Astrocyte (in vitro differentiated cells and primary cell): ENCODE results near the gene HTT-AS. TPM values are rescaled to one million over a fixed set of nuclear protein-coding genes. Genes with fewer than 3 reads are reported as not detected.

Source experiments
- DNase-seq: peaks from one replicate; pipeline ENCODE4 v3.0.0-alpha.2; 2010; ENCODE audit warnings: low read depth
- FAIRE-seq: peaks from 2 replicates; lab custom pipeline; 2011; peaks lifted over from hg19 to GRCh38; lab: Jason Lieb, UNC
- H2AFZ ChIP-seq: 2 replicates; pipeline ENCODE4 v1.6.0; 2012; ENCODE audit warnings: low read depth, low read length, inconsistent platforms
- H3K27ac ChIP-seq: 2 replicates; pipeline ENCODE4 v1.5.1; 2011; ENCODE audit warnings: low read depth, low read length, inconsistent platforms
- H3K27me3 ChIP-seq: 2 replicates; pipeline ENCODE4 v1.6.0; 2011; ENCODE audit warnings: low read length, inconsistent platforms; ENCODE audit not compliant: insufficient read depth
- H3K36me3 ChIP-seq: 2 replicates; pipeline ENCODE4 v1.5.1; 2011; ENCODE audit warnings: low read length, inconsistent platforms; ENCODE audit not compliant: insufficient read depth
- H3K4me1 ChIP-seq: 2 replicates; pipeline ENCODE4 v1.5.1; 2011; ENCODE audit warnings: low read length, inconsistent platforms; ENCODE audit not compliant: insufficient read depth
- H3K4me2 ChIP-seq: 2 replicates; pipeline ENCODE4 v1.6.0; 2012; ENCODE audit warnings: low read length, inconsistent platforms
- H3K4me3 ChIP-seq: 2 replicates; pipeline ENCODE4 v1.5.1; 2011; ENCODE audit warnings: low read depth, mild to moderate bottlenecking, low read length, inconsistent platforms; ENCODE audit not compliant: insufficient read depth
- H3K79me2 ChIP-seq: 2 replicates; pipeline ENCODE4 v1.6.0; 2012; ENCODE audit warnings: mild to moderate bottlenecking, low read length, inconsistent platforms; ENCODE audit not compliant: insufficient read depth
- H3K9ac ChIP-seq: 2 replicates; pipeline ENCODE4 v1.6.0; 2012; ENCODE audit warnings: mild to moderate bottlenecking, low read length, inconsistent platforms
- H3K9me3 ChIP-seq: 2 replicates; pipeline ENCODE4 v1.5.1; 2012; ENCODE audit warnings: low read depth, mild to moderate bottlenecking, low read length, inconsistent platforms; ENCODE audit not compliant: insufficient read depth
- H4K20me1 ChIP-seq: 2 replicates; pipeline ENCODE4 v1.6.0; 2012; ENCODE audit warnings: low read length, inconsistent platforms; ENCODE audit not compliant: insufficient read depth
- H3K27ac Mint-ChIP-seq: one replicate; pipeline ENCODE4 v1.8.0; 2021; ENCODE audit warnings: mild to moderate bottlenecking, mixed read lengths; ENCODE audit not compliant: unreplicated experiment
- H3K27me3 Mint-ChIP-seq: one replicate; pipeline ENCODE4 v1.8.0; 2021; ENCODE audit warnings: low read depth, mixed read lengths; ENCODE audit not compliant: unreplicated experiment
- H3K36me3 Mint-ChIP-seq: one replicate; pipeline ENCODE4 v1.8.0; 2021; ENCODE audit warnings: low read depth, mixed read lengths; ENCODE audit not compliant: unreplicated experiment
- H3K4me1 Mint-ChIP-seq: one replicate; pipeline ENCODE4 v1.8.0; 2021; ENCODE audit warnings: low read depth, mixed read lengths; ENCODE audit not compliant: unreplicated experiment
- H3K4me3 Mint-ChIP-seq: one replicate; pipeline ENCODE4 v1.8.0; 2021; ENCODE audit warnings: mild to moderate bottlenecking, moderate library complexity, mixed read lengths; ENCODE audit not compliant: unreplicated experiment
- H3K9me3 Mint-ChIP-seq: one replicate; pipeline ENCODE4 v1.8.0; 2021; ENCODE audit warnings: mild to moderate bottlenecking, mixed read lengths; ENCODE audit not compliant: unreplicated experiment
- CTCF ChIP-seq: IDR thresholded peaks from 2 replicates; pipeline ENCODE4 v1.5.1; 2011; ENCODE audit warnings: low read depth, mild to moderate bottlenecking, inconsistent platforms, low read length, moderate library complexity; ENCODE audit not compliant: insufficient read depth
- EZH2 ChIP-seq: IDR thresholded peaks from 2 replicates; pipeline ENCODE4 v1.6.1; 2012; ENCODE audit warnings: mild to moderate bottlenecking, low read length, inconsistent platforms; ENCODE audit not compliant: insufficient read depth
- total RNA-seq: library from RNA; stranded (reverse); gene quantifications from 2 replicates; pipeline ENCODE4 v1.2.1, GENCODE V29; 2021

The HTT-AS gene
- total RNA-seq, 1 donor from 2014 or later, result not detected

- Histone ChIP-seq H3K79me2 (peaks cover 16% of the 10 kb centered on the region), H4K20me1 (peaks cover 36% of the 10 kb centered on the region), H3K27ac (no peak overlapping the region), H3K36me3 (peaks cover 19% of the 10 kb centered on the region), H3K27me3 (no peaks in the 10 kb centered on the region), H3K9ac (no peak overlapping the region), H3K4me1 (no peaks in the 10 kb centered on the region), H3K4me2 (no peak overlapping the region), H3K4me3 (no peak overlapping the region), H2AFZ (no peak overlapping the region), H3K9me3 (no peaks in the 10 kb centered on the region)
- DNase-seq (no peak), FAIRE-seq (no peak)
- no peaks in the 10 kb centered on the region for H3K27me3 Mint-ChIP-seq
- peaks cover 22% of the 10 kb centered on the region for H3K36me3 Mint-ChIP-seq
- no peaks in the 10 kb centered on the region for H3K4me1 Mint-ChIP-seq
- H3K9me3 Mint-ChIP-seq, result no peaks in the 10 kb centered on the region
- H3K4me3 Mint-ChIP-seq, result no peak overlapping the region
- no peak overlapping the region for H3K27ac Mint-ChIP-seq
- TF ChIP-seq EZH2 (no peak), CTCF (no peak)
Observed at GRCh38 chr4:3091464-3091863, 17.1 kb upstream of the HTT-AS start.

- peaks cover 9% of the 10 kb centered on the region for H3K36me3 Mint-ChIP-seq
- no peak overlapping the region for H2AFZ ChIP-seq
- no peak for DNase-seq
Observed at GRCh38 chr4:3087115-3087797, 12.9 kb upstream of the HTT-AS start.

More at GRCh38 chr4:3087115-3087797, 12.9 kb upstream of the HTT-AS start:
- Histone ChIP-seq H3K9ac (no peak overlapping the region), H3K4me1 (no peaks in the 10 kb centered on the region), H4K20me1 (peaks cover 63% of the 10 kb centered on the region), H3K4me2 (no peak overlapping the region), H3K36me3 (peaks cover 19% of the 10 kb centered on the region), H3K79me2 (peaks cover 56% of the 10 kb centered on the region), H3K27me3 (no peaks in the 10 kb centered on the region), H3K9me3 (no peaks in the 10 kb centered on the region), H3K27ac (no peak overlapping the region), H3K4me3 (no peak overlapping the region)
- FAIRE-seq, result no peak
- no peak for TF ChIP-seq EZH2
- no peak for TF ChIP-seq CTCF
- Mint-ChIP-seq H3K9me3 (no peaks in the 10 kb centered on the region), H3K4me1 (peaks cover 4% of the 10 kb centered on the region), H3K27ac (no peak overlapping the region), H3K4me3 (no peak overlapping the region), H3K27me3 (no peaks in the 10 kb centered on the region)
